GM12873 (cell line): ENCODE results near the gene PDGFC.

Experiments used
- CTCF ChIP-seq: IDR thresholded peaks from 2 replicates; pipeline ENCODE4 v1.5.1; 2012; ENCODE audit warnings: low read depth, mild to moderate bottlenecking, moderate library complexity, low read length, control low read depth; ENCODE audit not compliant: insufficient read depth; ENCODE audit errors: missing control alignments

PDGFC gene

GRCh38 chr4:156898373-156899117 is 73.1 kb downstream of the PDGFC start:
- TF ChIP-seq CTCF = no peak

GRCh38 chr4:156896527-156896926 is 75.1 kb downstream of the PDGFC start:
- TF ChIP-seq CTCF = no peak

- no peak for TF ChIP-seq CTCF
Observed at GRCh38 chr4:156894234-156894633, 77.4 kb downstream of the PDGFC start.

- TF ChIP-seq CTCF = no peak
Observed at GRCh38 chr4:156892805-156893204, 78.8 kb downstream of the PDGFC start.

DNA sequence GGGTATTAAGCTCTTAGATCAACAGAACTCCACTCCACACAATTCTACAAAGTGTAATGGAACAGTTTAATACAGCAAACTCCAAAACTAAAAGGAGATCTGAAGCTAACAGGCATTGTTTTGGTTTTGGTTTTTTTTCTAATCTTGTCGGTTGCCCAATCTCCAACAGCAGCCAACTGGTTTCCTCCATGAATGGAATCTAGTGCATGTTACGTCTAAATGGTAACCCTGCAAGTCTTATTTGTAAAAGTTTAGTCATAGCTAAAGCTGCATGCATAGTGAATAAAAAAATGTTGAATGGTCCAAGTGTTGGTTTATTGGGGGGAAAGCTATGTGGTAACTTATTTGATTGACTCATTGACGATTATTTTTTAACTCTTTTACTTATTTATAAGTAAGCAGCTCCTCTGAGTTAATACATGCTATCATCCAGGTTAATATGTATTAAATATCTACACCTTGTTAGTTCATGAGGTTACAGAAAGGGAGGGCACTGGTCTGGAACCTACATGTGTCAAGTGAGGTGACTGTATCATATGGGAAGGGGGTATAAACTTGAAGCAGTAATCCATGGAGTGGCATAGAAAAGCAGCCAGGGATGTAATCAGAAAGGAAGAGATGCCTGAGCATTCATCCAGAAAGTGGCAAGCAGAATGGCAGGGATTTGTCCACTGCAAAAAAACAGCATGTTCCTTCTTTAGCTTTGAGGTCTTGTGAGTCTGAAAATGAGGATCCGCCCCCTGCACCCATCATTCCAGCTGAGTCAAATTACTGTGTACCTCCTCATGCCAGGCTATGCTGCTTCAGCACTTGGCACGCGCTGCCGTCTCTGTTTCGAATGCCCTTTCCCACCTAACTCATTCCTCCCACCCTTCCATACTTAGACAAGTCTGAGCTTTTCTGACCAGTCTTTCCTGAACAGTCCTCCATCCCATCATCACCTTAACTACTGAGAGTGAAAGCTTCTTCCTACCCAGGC is 81.7 kb downstream of the PDGFC start:
- no peak for TF ChIP-seq CTCF

DNA sequence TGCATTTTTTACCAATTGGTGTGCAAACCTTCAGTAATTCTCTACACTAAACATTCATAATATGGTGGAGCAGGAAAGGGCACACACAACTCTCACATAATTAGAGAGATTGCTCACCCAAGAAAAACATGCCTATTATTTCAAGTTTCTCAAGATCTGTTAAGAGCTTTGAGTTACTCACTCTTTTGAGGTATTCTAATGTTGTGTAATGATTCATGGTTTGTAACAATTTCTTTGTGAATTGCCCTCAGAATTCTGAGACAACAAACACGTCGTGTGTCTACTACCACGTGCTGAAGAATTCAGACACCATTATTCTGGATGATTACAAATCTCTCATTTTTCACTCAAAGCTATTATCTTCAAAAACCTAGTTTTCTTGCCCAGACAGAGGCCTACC is 82.8 kb downstream of the PDGFC start:
- TF ChIP-seq CTCF = no peak

DNA sequence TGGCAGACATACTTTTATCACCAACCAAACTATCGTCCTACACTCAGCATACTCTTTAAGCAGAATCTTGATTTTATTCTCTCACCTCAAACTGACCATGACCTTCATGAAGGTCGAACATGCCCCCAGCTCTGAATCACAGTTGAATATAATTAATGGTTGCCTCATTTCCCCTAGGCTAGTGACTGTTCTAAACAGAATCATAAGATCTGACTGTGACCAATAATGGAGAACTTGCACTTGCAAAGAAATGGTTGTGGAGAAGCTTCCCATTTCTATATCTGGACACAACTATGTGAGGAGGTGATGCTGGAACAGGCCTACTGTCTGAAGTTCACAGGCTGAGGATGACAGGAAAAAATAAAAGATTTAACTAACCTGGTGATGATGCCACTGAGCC is 85.1 kb downstream of the PDGFC start:
- TF ChIP-seq CTCF = no peak
